Trophoblast cell (in vitro differentiated cells and primary cell): ENCODE results near the gene ESPL1.

Experiments used
- DNase-seq, 2 donors: peaks; one replicate each; pipeline ENCODE4 v3.0.0-alpha.2; 2016
- H2AFZ ChIP-seq: 2 replicates; pipeline ENCODE4 v1.6.1; 2013; ENCODE audit warnings: low read length, moderate library complexity, mild to moderate bottlenecking; ENCODE audit not compliant: insufficient read depth, poor library complexity
- H2AK5ac ChIP-seq: 2 replicates; pipeline ENCODE4 v1.6.1; 2013; ENCODE audit warnings: mild to moderate bottlenecking, low read length
- H2BK120ac ChIP-seq: 2 replicates; pipeline ENCODE4 v1.6.1; 2013; ENCODE audit warnings: low read length, mild to moderate bottlenecking, moderate library complexity; ENCODE audit not compliant: insufficient read depth, poor library complexity
- H2BK12ac ChIP-seq: 2 replicates; pipeline ENCODE4 v1.6.1; 2013; ENCODE audit warnings: mild to moderate bottlenecking, low read length, moderate library complexity
- H2BK5ac ChIP-seq: 2 replicates; pipeline ENCODE4 v1.6.1; 2013; ENCODE audit warnings: low read length, low read depth, moderate library complexity, mild to moderate bottlenecking; ENCODE audit not compliant: poor library complexity
- H3K14ac ChIP-seq: 2 replicates; pipeline ENCODE4 v1.6.1; 2013; ENCODE audit warnings: mild to moderate bottlenecking, low read length
- H3K18ac ChIP-seq: 2 replicates; pipeline ENCODE4 v1.6.1; 2013; ENCODE audit warnings: mild to moderate bottlenecking, low read length
- H3K23ac ChIP-seq: 2 replicates; pipeline ENCODE4 v1.6.1; 2013; ENCODE audit warnings: low read length
- H3K27ac ChIP-seq: 2 replicates; pipeline ENCODE4 v1.5.1; 2013; ENCODE audit warnings: low read depth, mild to moderate bottlenecking, inconsistent platforms, low read length, moderate library complexity
- H3K27me3 ChIP-seq: 2 replicates; pipeline ENCODE4 v1.6.1; 2013; ENCODE audit warnings: inconsistent platforms, mild to moderate bottlenecking, low read length, moderate library complexity; ENCODE audit not compliant: insufficient read depth
- H3K36me3 ChIP-seq, 2 experiments: 1 replicate in 1 of 2; 2 replicates in 1 of 2; pipeline ENCODE4 v1.6.1; 2013; ENCODE audit warnings: low read length in 2 of 2, mild to moderate bottlenecking in 2 of 2, moderate library complexity in 1 of 2; ENCODE audit not compliant: insufficient read depth in 2 of 2, control insufficient read depth in 1 of 2
- H3K4ac ChIP-seq: 2 replicates; pipeline ENCODE4 v1.6.1; 2013; ENCODE audit warnings: low read depth, mild to moderate bottlenecking, low read length, moderate library complexity
- H3K4me1 ChIP-seq, 2 experiments: 1 replicate in 1 of 2; 2 replicates in 1 of 2; pipeline ENCODE4 v1.6.1; 2013; ENCODE audit warnings: low read length in 2 of 2, mild to moderate bottlenecking in 2 of 2, moderate library complexity in 1 of 2; ENCODE audit not compliant: insufficient read depth in 2 of 2, control insufficient read depth in 1 of 2
- H3K4me2 ChIP-seq: 2 replicates; pipeline ENCODE4 v1.6.1; 2013; ENCODE audit warnings: inconsistent platforms, mild to moderate bottlenecking, low read length, moderate library complexity
- H3K4me3 ChIP-seq: 2 replicates; pipeline ENCODE4 v1.5.1; 2013; ENCODE audit warnings: mild to moderate bottlenecking, low read depth, low read length, inconsistent platforms
- H3K79me1 ChIP-seq: one replicate; pipeline ENCODE4 v1.6.1; 2013; ENCODE audit warnings: low read length
- H3K79me2 ChIP-seq: 2 replicates; pipeline ENCODE4 v1.6.1; 2013; ENCODE audit warnings: low read length, mild to moderate bottlenecking; ENCODE audit not compliant: control insufficient read depth, insufficient read depth, poor library complexity
- H3K9ac ChIP-seq: 2 replicates; pipeline ENCODE4 v1.6.1; 2013; ENCODE audit warnings: mild to moderate bottlenecking, low read length
- H3K9me3 ChIP-seq: 2 replicates; pipeline ENCODE4 v1.6.1; 2013; ENCODE audit warnings: low read depth, mild to moderate bottlenecking, control low read depth, inconsistent platforms, low read length; ENCODE audit not compliant: insufficient read depth
- H4K12ac ChIP-seq: 2 replicates; pipeline ENCODE4 v1.6.1; 2013; ENCODE audit warnings: low read depth, mild to moderate bottlenecking, low read length, moderate library complexity
- H4K8ac ChIP-seq: 2 replicates; pipeline ENCODE4 v1.6.1; 2013; ENCODE audit warnings: low read depth, mild to moderate bottlenecking, low read length, moderate library complexity
- H4K91ac ChIP-seq: one replicate; pipeline ENCODE4 v1.6.1; 2013; ENCODE audit warnings: low read depth, mild to moderate bottlenecking, low read length, moderate library complexity
- WGBS: extraction: QIAGEN DNeasy Blood & Tissue Kit; methylation state at CpG from one replicate; pipeline ENCODE4 v1.1.7; 2013; ENCODE audit warnings: missing lambda C conversion rate; ENCODE audit not compliant: insufficient read length, insufficient coverage; ENCODE audit errors: extremely low coverage; 5-methylcytosine and 5-hydroxymethylcytosine counted together

Gene ESPL1

DNA sequence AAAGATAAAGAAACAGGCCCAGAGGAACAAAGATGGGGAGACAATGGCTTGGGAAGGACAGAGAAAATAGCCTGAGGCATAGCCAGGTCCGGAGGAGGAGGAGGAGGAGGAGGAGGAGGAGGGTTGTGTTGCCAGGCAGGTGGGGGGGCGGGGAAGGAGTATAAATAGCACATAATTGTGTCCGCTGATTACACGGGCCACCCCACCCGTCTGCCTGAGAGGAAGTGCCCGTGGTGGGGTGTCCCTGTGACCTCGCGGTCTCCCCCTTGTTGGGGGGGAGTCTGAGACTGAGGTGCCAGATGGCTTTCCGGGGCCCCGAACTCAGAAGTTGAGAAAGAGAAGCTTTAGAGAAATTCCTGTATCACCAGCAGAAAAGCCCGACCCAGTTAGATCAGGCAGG is 69.9 kb downstream of the ESPL1 start:
- H3K79me1 ChIP-seq, result no peaks in the 10 kb centered on the region
- H2BK12ac ChIP-seq, result no peak overlapping the region
- H2BK120ac ChIP-seq, result no peak overlapping the region
- H4K12ac ChIP-seq, result no peak overlapping the region
- H3K23ac ChIP-seq, result no peak overlapping the region
- no peak overlapping the region for H4K8ac ChIP-seq
- H4K91ac ChIP-seq, result no peak overlapping the region
- DNase-seq, result no peak
- H3K27ac ChIP-seq, result no peak overlapping the region
- no peak overlapping the region for H3K4me3 ChIP-seq
- no CpG with 5 or more reads among the region's 11 CpGs for WGBS
- H3K9ac ChIP-seq, result no peak overlapping the region
- peaks cover 0 to 5% of the 10 kb centered on the region in 2 experiments for H3K4me1 ChIP-seq
- no peak overlapping the region for H2BK5ac ChIP-seq
- no peaks in the 10 kb centered on the region for H3K36me3 ChIP-seq
- H2AK5ac ChIP-seq, result no peak overlapping the region
- no peaks in the 10 kb centered on the region for H3K27me3 ChIP-seq
- H3K9me3 ChIP-seq, result no peaks in the 10 kb centered on the region
- H3K18ac ChIP-seq, result no peak overlapping the region
- H3K79me2 ChIP-seq, result no peaks in the 10 kb centered on the region
- no peak overlapping the region for H3K4me2 ChIP-seq
- H3K4ac ChIP-seq, result no peak overlapping the region
- H3K14ac ChIP-seq, result no peak overlapping the region
- H2AFZ ChIP-seq, result no peak overlapping the region

DNA sequence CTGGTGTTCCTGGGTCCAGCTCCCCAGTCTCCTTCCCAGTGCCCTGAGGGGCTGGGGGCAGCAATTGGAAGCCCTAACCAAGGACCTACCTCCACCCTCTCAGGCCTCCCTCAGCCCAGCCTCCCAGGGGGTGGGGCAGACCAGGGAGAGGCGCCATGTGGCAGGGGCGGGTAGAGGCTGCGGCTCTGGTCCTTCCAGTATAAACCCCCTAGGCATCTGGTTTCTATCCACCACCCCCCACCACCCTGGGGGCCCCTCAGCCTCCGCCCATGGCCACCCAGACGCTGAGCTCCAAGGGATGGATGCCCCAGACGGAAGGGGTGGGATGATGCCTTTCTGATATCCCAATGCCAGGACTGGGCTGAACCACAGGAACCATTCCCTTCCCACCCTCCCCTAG is 70.8 kb downstream of the ESPL1 start:
- DNase-seq, result no peak
- H3K14ac ChIP-seq, result no peak overlapping the region
- H3K18ac ChIP-seq, result no peak overlapping the region
- peaks cover 0 to 5% of the 10 kb centered on the region in 2 experiments for H3K4me1 ChIP-seq
- no peak overlapping the region for H2BK12ac ChIP-seq
- no peak overlapping the region for H3K4me3 ChIP-seq
- H3K4ac ChIP-seq, result no peak overlapping the region
- no peak overlapping the region for H2AFZ ChIP-seq
- H3K27me3 ChIP-seq, result no peaks in the 10 kb centered on the region
- H3K4me2 ChIP-seq, result no peak overlapping the region
- no peak overlapping the region for H4K8ac ChIP-seq
- no peak overlapping the region for H2BK120ac ChIP-seq
- H3K36me3 ChIP-seq, result no peaks in the 10 kb centered on the region
- no peaks in the 10 kb centered on the region for H3K9me3 ChIP-seq
- no peak overlapping the region for H2AK5ac ChIP-seq
- H3K27ac ChIP-seq, result no peak overlapping the region
- no peak overlapping the region for H3K9ac ChIP-seq
- WGBS, result no CpG with 5 or more reads among the region's 6 CpGs
- H4K91ac ChIP-seq, result no peak overlapping the region
- no peaks in the 10 kb centered on the region for H3K79me2 ChIP-seq
- no peaks in the 10 kb centered on the region for H3K79me1 ChIP-seq
- no peak overlapping the region for H3K23ac ChIP-seq
- no peak overlapping the region for H4K12ac ChIP-seq
- H2BK5ac ChIP-seq, result no peak overlapping the region

DNA sequence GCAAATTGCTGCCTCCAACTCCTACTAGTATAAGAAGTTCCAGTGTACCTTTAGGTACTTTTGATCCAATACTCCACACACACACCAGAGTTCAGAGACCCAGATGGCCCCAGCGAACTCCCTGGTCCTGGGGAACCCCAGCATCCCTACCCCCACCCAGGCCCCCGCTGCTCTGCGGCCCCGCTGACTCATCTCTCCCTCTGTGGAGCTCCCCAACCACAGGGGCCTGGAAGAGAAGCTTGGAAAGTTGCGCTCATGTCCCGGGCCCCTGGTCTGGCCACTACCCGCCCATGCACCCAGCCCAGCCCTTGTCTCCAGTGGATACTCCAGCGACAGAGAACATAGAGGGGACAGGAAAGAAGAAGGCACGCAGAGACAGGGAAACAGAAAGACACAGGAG is 72.3 kb downstream of the ESPL1 start:
- no peak for DNase-seq
- H2BK120ac ChIP-seq, result no peak overlapping the region
- WGBS, result no CpG with 5 or more reads among the region's 9 CpGs

More for the DNA sequence above, 72.3 kb downstream of the ESPL1 start:
- Histone ChIP-seq H3K27ac (no peak overlapping the region), H3K79me1 (peaks cover 6% of the 10 kb centered on the region), H2BK12ac (no peak overlapping the region), H3K27me3 (no peaks in the 10 kb centered on the region), H3K18ac (no peak overlapping the region), H3K79me2 (peaks cover 2% of the 10 kb centered on the region), H4K91ac (no peak overlapping the region), H3K9me3 (no peaks in the 10 kb centered on the region), H3K36me3 (no peaks in the 10 kb centered on the region), H3K4me2 (no peak overlapping the region), H3K4me1 (peaks cover 1 to 8% of the 10 kb centered on the region in 2 experiments), H2BK5ac (no peak overlapping the region), H3K4ac (no peak overlapping the region), H2AK5ac (no peak overlapping the region), H2AFZ (no peak overlapping the region), H3K9ac (no peak overlapping the region), H4K8ac (no peak overlapping the region), H3K23ac (no peak overlapping the region), H3K14ac (no peak overlapping the region), H4K12ac (no peak overlapping the region), H3K4me3 (no peak overlapping the region)
